A549 (cell line): Measurements from ENCODE around the gene TMEM203. TPM values are rescaled to one million over a fixed set of nuclear protein-coding genes. Genes with fewer than 3 reads are reported as not detected.

Experiments used
- ATAC-seq, 2 experiments: fragments of 200-7000 bp in 1 of 2; fragments of >200 bp in 1 of 2; cut with Nextera tagmentation in 1 of 2; cut with Tn5 transposase in 1 of 2; 3 replicates each; pipeline versions ENCODE4 v1.8.0 to v1.9.1; 2018 to 2020; ENCODE audit warnings: mild to moderate bottlenecking in 1 of 2, moderate library complexity in 1 of 2
- CTCF ChIA-PET: fragments of 300-600 bp; sonication (Branson Sonifier 250); formaldehyde crosslinking; extraction: SDS; loops from one replicate; lab custom pipeline; 2021; ENCODE audit warnings: antibody characterized with exemption, inconsistent platforms; lab: Yijun Ruan, JAX
- POLR2A ChIA-PET: fragments of 350-600 bp; formaldehyde crosslinking; extraction: SDS; loops from one replicate; lab custom pipeline; 2021; ENCODE audit warnings: antibody characterized with exemption, inconsistent platforms; lab: Yijun Ruan, JAX
- DNase-seq, 2 experiments: peaks; one replicate each; pipeline versions ENCODE4 v3.0.0 to v3.0.0-alpha.2; 2011 to 2016; ENCODE audit warnings: low read depth in 1 of 2, low spot score in 1 of 2
- FAIRE-seq: peaks from 2 replicates; lab custom pipeline; 2011; peaks lifted over from hg19 to GRCh38; lab: Jason Lieb, UNC
- H3K27ac ChIP-seq, 2 experiments: fragments of >200 bp; sonication (Bioruptor Twin); formaldehyde crosslinking; 3 replicates each; pipeline ENCODE4 v1.5.1; 2016 to 2017
- H3K4me1 ChIP-seq: fragments of >200 bp; sonication (Bioruptor Twin); formaldehyde crosslinking; 3 replicates; pipeline ENCODE4 v1.6.1; 2016
- H3K4me2 ChIP-seq: fragments of >200 bp; sonication (Bioruptor Twin); formaldehyde crosslinking; 3 replicates; pipeline ENCODE4 v1.6.1; 2016
- H3K4me3 ChIP-seq: fragments of >200 bp; sonication (Bioruptor Twin); formaldehyde crosslinking; 3 replicates; pipeline ENCODE4 v1.5.1; 2016
- H3K9me3 ChIP-seq: fragments of >200 bp; sonication (Bioruptor Twin); formaldehyde crosslinking; 3 replicates; pipeline ENCODE4 v1.6.1; 2016
- BHLHE40 ChIP-seq: IDR thresholded peaks from 2 replicates; pipeline ENCODE4 v1.6.1; 2012; ENCODE audit warnings: low read depth, low read length, inconsistent platforms
- CBX8 ChIP-seq: fragments of 200-600 bp; sonication (generic); IDR thresholded peaks from 2 replicates; pipeline ENCODE4 v1.6.1; 2016
- CHD2 ChIP-seq: fragments of 150-350 bp; IDR thresholded peaks from 2 replicates; pipeline ENCODE4 v1.6.1; 2014; ENCODE audit warnings: low read length; ENCODE audit not compliant: partially characterized antibody
- CHD4 ChIP-seq: fragments of 200-600 bp; sonication (generic); IDR thresholded peaks from 2 replicates; pipeline ENCODE4 v1.6.1; 2016; ENCODE audit warnings: antibody characterized with exemption, mild to moderate bottlenecking, borderline replicate concordance
- EHMT2 ChIP-seq: fragments of 200-600 bp; sonication (generic); IDR thresholded peaks from 2 replicates; pipeline ENCODE4 v1.6.1; 2016; ENCODE audit warnings: antibody characterized with exemption, low read depth, mild to moderate bottlenecking, moderate library complexity
- EP300 ChIP-seq, 2 experiments: fragments of >200 bp; sonication (Bioruptor Twin); formaldehyde crosslinking; IDR thresholded peaks; 2 replicates in 1 of 2; 3 replicates in 1 of 2; pipeline ENCODE4 v1.6.1; 2016 to 2017
- ESRRA ChIP-seq: fragments of 150-350 bp; IDR thresholded peaks from 2 replicates; pipeline ENCODE4 v1.6.1; 2014; ENCODE audit warnings: mild to moderate bottlenecking, low read length, borderline replicate concordance
- FOSB ChIP-seq: fragments of 250-450 bp; sonication (Bioruptor Pico); IDR thresholded peaks from 2 replicates; pipeline ENCODE4 v1.5.0; 2020; ENCODE audit warnings: mild to moderate bottlenecking, moderate library complexity
- FOXS1 ChIP-seq: fragments of 250-450 bp; sonication (Bioruptor Pico); IDR thresholded peaks from 2 replicates; pipeline ENCODE4 v1.5.0; 2020; ENCODE audit warnings: mild to moderate bottlenecking, moderate library complexity
- GATA3 ChIP-seq: IDR thresholded peaks from 2 replicates; pipeline ENCODE4 v1.6.1; 2012; ENCODE audit warnings: borderline replicate concordance
- HEYL ChIP-seq: fragments of 250-450 bp; sonication (Bioruptor Pico); IDR thresholded peaks from 2 replicates; pipeline ENCODE4 v1.8.0; 2021; ENCODE audit warnings: mild to moderate bottlenecking, moderate library complexity
- HMGXB4 ChIP-seq: fragments of 250-450 bp; sonication (Bioruptor Pico); IDR thresholded peaks from 2 replicates; pipeline ENCODE4 v1.5.0; 2021; ENCODE audit warnings: mild to moderate bottlenecking, moderate library complexity, borderline replicate concordance
- HOXA7 ChIP-seq: fragments of 250-450 bp; sonication (Bioruptor Pico); IDR thresholded peaks from 2 replicates; pipeline ENCODE4 v1.5.0; 2020; ENCODE audit warnings: mild to moderate bottlenecking, moderate library complexity
- HOXB13 ChIP-seq: fragments of 250-450 bp; sonication (Bioruptor Pico); IDR thresholded peaks from 2 replicates; pipeline ENCODE4 v1.5.0; 2020; ENCODE audit warnings: low read depth, mild to moderate bottlenecking, moderate library complexity
- HOXB5 ChIP-seq: fragments of 250-450 bp; sonication (Bioruptor Pico); IDR thresholded peaks from 2 replicates; pipeline ENCODE4 v1.5.0; 2020; ENCODE audit warnings: mild to moderate bottlenecking, moderate library complexity
- JUNB ChIP-seq: fragments of >200 bp; sonication (Bioruptor Twin); formaldehyde crosslinking; IDR thresholded peaks from 2 replicates; pipeline ENCODE4 v1.6.1; 2016
- KDM5A ChIP-seq: fragments of 200-600 bp; sonication (generic); IDR thresholded peaks from 2 replicates; pipeline ENCODE4 v1.6.1; 2016; ENCODE audit warnings: antibody characterized with exemption, mild to moderate bottlenecking
- MAFK ChIP-seq: fragments of 450-650 bp; IDR thresholded peaks from 2 replicates; pipeline ENCODE4 v1.6.1; 2014; ENCODE audit not compliant: partially characterized antibody
- MAZ ChIP-seq: fragments of 150-350 bp; IDR thresholded peaks from 2 replicates; pipeline ENCODE4 v1.6.1; 2014; ENCODE audit warnings: antibody characterized with exemption, low read depth, low read length, borderline replicate concordance
- MYC ChIP-seq: IDR thresholded peaks from 2 replicates; pipeline ENCODE4 v1.6.1; 2012; ENCODE audit warnings: mild to moderate bottlenecking, inconsistent platforms, low read length, improper control_type of control experiment, borderline replicate concordance
- NPAS2 ChIP-seq: fragments of 250-450 bp; sonication (Bioruptor Pico); IDR thresholded peaks from 2 replicates; pipeline ENCODE4 v1.8.0; 2022; ENCODE audit warnings: mild to moderate bottlenecking, moderate library complexity, borderline replicate concordance
- NR3C1 ChIP-seq: fragments of >200 bp; sonication (Bioruptor Twin); formaldehyde crosslinking; IDR thresholded peaks from 3 replicates; pipeline ENCODE4 v1.6.1; 2017
- PHF8 ChIP-seq: fragments of 200-600 bp; sonication (generic); IDR thresholded peaks from 2 replicates; pipeline ENCODE4 v1.6.1; 2016; ENCODE audit warnings: low read depth, mild to moderate bottlenecking, antibody characterized with exemption, moderate library complexity, borderline replicate concordance
- POLR2A ChIP-seq: IDR thresholded peaks from 2 replicates; pipeline ENCODE4 v1.6.1; 2012; ENCODE audit warnings: mild to moderate bottlenecking, low read length
- POLR2AphosphoS2 ChIP-seq: conservative IDR thresholded peaks from 2 replicates; pipeline ENCODE4 v1.6.1; 2012; ENCODE audit warnings: low read length, improper control_type of control experiment, inconsistent platforms
- RAD21 ChIP-seq, 2 experiments: fragments of >200 bp in 1 of 2; sonication (Bioruptor Twin) in 1 of 2; formaldehyde crosslinking in 1 of 2; IDR thresholded peaks in 1 of 2; conservative IDR thresholded peaks in 1 of 2; 2 replicates in 1 of 2; 3 replicates in 1 of 2; pipeline ENCODE4 v1.6.1; 2012 to 2018; ENCODE audit warnings: inconsistent platforms in 1 of 2
- RARB ChIP-seq: fragments of 250-450 bp; sonication (Bioruptor Pico); IDR thresholded peaks from 2 replicates; pipeline ENCODE4 v1.8.0; 2021; ENCODE audit warnings: mild to moderate bottlenecking, moderate library complexity
- RCOR1 ChIP-seq: fragments of 150-350 bp; IDR thresholded peaks from 2 replicates; pipeline ENCODE4 v1.6.1; 2014; ENCODE audit warnings: antibody characterized with exemption, low read length, low read depth
- RFX5 ChIP-seq: fragments of 450-650 bp; IDR thresholded peaks from 2 replicates; pipeline ENCODE4 v1.7.1; 2014; ENCODE audit warnings: antibody characterized with exemption, mild to moderate bottlenecking, moderate library complexity
- RNF2 ChIP-seq: fragments of 200-600 bp; sonication (generic); IDR thresholded peaks from 2 replicates; pipeline ENCODE4 v1.6.1; 2016; ENCODE audit warnings: low read depth, mild to moderate bottlenecking, antibody characterized with exemption, moderate library complexity, borderline replicate concordance
- SMC3 ChIP-seq: fragments of >200 bp; sonication (Bioruptor Twin); formaldehyde crosslinking; IDR thresholded peaks from 3 replicates; pipeline ENCODE4 v1.6.1; 2018; ENCODE audit warnings: inconsistent platforms
- TFCP2L1 ChIP-seq: fragments of 250-450 bp; sonication (Bioruptor Pico); IDR thresholded peaks from 2 replicates; pipeline ENCODE4 v1.5.0; 2021; ENCODE audit warnings: mild to moderate bottlenecking
- TP53 ChIP-seq: fragments of 250-450 bp; sonication (Bioruptor Pico); IDR thresholded peaks from 2 replicates; pipeline ENCODE4 v1.5.0; 2021; ENCODE audit warnings: mild to moderate bottlenecking, moderate library complexity
- USF2 ChIP-seq: fragments of 450-650 bp; IDR thresholded peaks from 2 replicates; pipeline ENCODE4 v1.6.1; 2014; ENCODE audit warnings: antibody characterized with exemption
- ZFP36 ChIP-seq: fragments of 450-650 bp; IDR thresholded peaks from 2 replicates; pipeline ENCODE4 v1.6.1; 2014; ENCODE audit warnings: borderline replicate concordance; ENCODE audit not compliant: partially characterized antibody
- ZNF302 ChIP-seq: fragments of 250-450 bp; sonication (Bioruptor Pico); IDR thresholded peaks from 2 replicates; pipeline ENCODE4 v1.9.0; 2021; ENCODE audit warnings: inconsistent platforms, mild to moderate bottlenecking, moderate library complexity
- WGBS: methylation state at CpG from one replicate; pipeline ENCODE4 v1.1.6; 2017; ENCODE audit errors: missing lambda C conversion rate; 5-methylcytosine and 5-hydroxymethylcytosine counted together
- polyA plus RNA-seq, 4 experiments: library from polyadenylated mRNA; depleted of rRNA in 3 of 4; stranded (reverse); fragments of >200 nt; fragmentation: RNase III in 1 of 4; extraction: RNeasy Plus Mini Kit Qiagen cat#74134 plus additional on column Dnase treatment in 1 of 4; gene quantifications; 2 replicates in 3 of 4; 3 replicates in 1 of 4; pipeline ENCODE4 v1.2.3, GENCODE V29; 2011 to 2017
- TF ChIP-seq, protein P1 (sequence below): IDR thresholded peaks from 2 replicates; pipeline ENCODE4 v1.6.1; 2012; ENCODE audit warnings: low read depth, borderline replicate concordance
- TF ChIP-seq, protein P2 (sequence below): fragments of 150-350 bp; IDR thresholded peaks from 2 replicates; pipeline ENCODE4 v1.6.1; 2014; ENCODE audit warnings: low read depth, mild to moderate bottlenecking, low read length

The TMEM203 gene
- polyA plus RNA-seq, 2 of the 4 experiments (the other 2 are of a cell fraction): 31.0 to 47.3 TPM

- DNase-seq (peak in 1 of 2 experiments; percentile 80), ATAC-seq (peak; percentile 17 to 46), FAIRE-seq (no peak)
- Histone ChIP-seq H3K4me1 (peaks cover 54% of the 10 kb centered on the region), H3K4me3 (peak overlapping the region; percentile 67), H3K9me3 (no peaks in the 10 kb centered on the region), H3K4me2 (peak overlapping the region; percentile 81), H3K27ac (peak overlapping the region; percentile 97 to 99)
- 0% methylated on average over 10 of the region's 58 CpGs for WGBS
- CTCF ChIA-PET: interaction anchor here (0.9 to 13.1 kb wide), 13 partner anchors 9 to 211 kb away, joined by 3 to 236 read pairs (median 4); partner anchors contain the start of genes CYSRT1, NELFB, NRARP and RNF208
- POLR2A ChIA-PET: interaction anchor here (0.5 to 3.3 kb wide), 49 partner anchors 9 to 378 kb away, joined by 3 to 97 read pairs (median 5); partner anchors contain the start of genes ANAPC2, CYSRT1, DPP7 and EHMT1
- TF ChIP-seq BHLHE40 (peak; percentile 78), MAFK (no peak), ZFP36 (no peak), USF2 (peak; percentile 69), HOXB13 (CRISPR knock-in tag) (no peak), JUNB (no peak), RCOR1 (no peak), KDM5A (no peak), SMC3 (no peak), RARB (CRISPR knock-in tag) (no peak), EP300 (IDR thresholded peaks at IDR 0.05) (no peak), GATA3 (no peak; the same call in 1 of the 2 replicates), RFX5 (no peak), TP53 (CRISPR knock-in tag) (no peak), NPAS2 (CRISPR knock-in tag) (no peak), RNF2 (no peak), POLR2A (peak; percentile 52), CBX8 (no peak), CHD2 (no peak), PHF8 (peak; percentile 48; the same call in 1 of the 2 replicates), CHD4 (no peak), RAD21 (conservative IDR thresholded peaks at IDR 0.05 in 1 of 2, IDR thresholded peaks at IDR 0.05 in 1 of 2) (no peak), FOSB (CRISPR knock-in tag) (no peak), MAZ (peak; percentile 56; the same call in 1 of the 2 replicates), POLR2AphosphoS2 (no peak), FOXS1 (no peak), HOXB5 (CRISPR knock-in tag) (peak; percentile 73; the same call in 1 of the 2 replicates), EHMT2 (no peak), NR3C1 (no peak), TFCP2L1 (CRISPR knock-in tag) (no peak), HOXA7 (CRISPR knock-in tag) (no peak), ZNF302 (CRISPR knock-in tag) (no peak), MYC (peak; percentile 87), HEYL (CRISPR knock-in tag) (no peak), HMGXB4 (CRISPR knock-in tag) (no peak), ESRRA (no peak)
- TF ChIP-seq, protein P1, sequence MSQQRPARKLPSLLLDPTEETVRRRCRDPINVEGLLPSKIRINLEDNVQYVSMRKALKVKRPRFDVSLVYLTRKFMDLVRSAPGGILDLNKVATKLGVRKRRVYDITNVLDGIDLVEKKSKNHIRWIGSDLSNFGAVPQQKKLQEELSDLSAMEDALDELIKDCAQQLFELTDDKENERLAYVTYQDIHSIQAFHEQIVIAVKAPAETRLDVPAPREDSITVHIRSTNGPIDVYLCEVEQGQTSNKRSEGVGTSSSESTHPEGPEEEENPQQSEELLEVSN: peak; percentile 92
- TF ChIP-seq, protein P2, sequence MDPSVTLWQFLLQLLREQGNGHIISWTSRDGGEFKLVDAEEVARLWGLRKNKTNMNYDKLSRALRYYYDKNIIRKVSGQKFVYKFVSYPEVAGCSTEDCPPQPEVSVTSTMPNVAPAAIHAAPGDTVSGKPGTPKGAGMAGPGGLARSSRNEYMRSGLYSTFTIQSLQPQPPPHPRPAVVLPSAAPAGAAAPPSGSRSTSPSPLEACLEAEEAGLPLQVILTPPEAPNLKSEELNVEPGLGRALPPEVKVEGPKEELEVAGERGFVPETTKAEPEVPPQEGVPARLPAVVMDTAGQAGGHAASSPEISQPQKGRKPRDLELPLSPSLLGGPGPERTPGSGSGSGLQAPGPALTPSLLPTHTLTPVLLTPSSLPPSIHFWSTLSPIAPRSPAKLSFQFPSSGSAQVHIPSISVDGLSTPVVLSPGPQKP: no peak
Observed at GRCh38 chr9:137240318-137240840, 34.9 kb upstream of the TMEM203 start.
